Mesenchymal stem cell (in vitro differentiated cells and primary cell): ENCODE measurements around the gene LHX1.
A peak's percentile ranks its signal among the peaks of the same experiment; 100 is the strongest.

ENCODE experiments used
- DNase-seq: peaks from one replicate; pipeline ENCODE4 v3.0.0-alpha.2; 2013
- H2AFZ ChIP-seq: one replicate; pipeline ENCODE4 v1.6.1; 2013; ENCODE audit warnings: low read depth, mild to moderate bottlenecking, control low read depth, inconsistent platforms, low read length, moderate library complexity
- H2AK5ac ChIP-seq: 2 replicates; pipeline ENCODE4 v1.6.1; 2013; ENCODE audit warnings: low read length, moderate library complexity, mild to moderate bottlenecking, inconsistent platforms; ENCODE audit not compliant: severe bottlenecking
- H2BK120ac ChIP-seq: one replicate; pipeline ENCODE4 v1.6.1; 2013; ENCODE audit warnings: low read depth, mild to moderate bottlenecking, inconsistent platforms, low read length, moderate library complexity
- H2BK12ac ChIP-seq, 2 experiments: one replicate each; pipeline ENCODE4 v1.6.1; 2013; ENCODE audit warnings: inconsistent platforms in 2 of 2, low read length in 2 of 2, mild to moderate bottlenecking in 2 of 2, moderate library complexity in 2 of 2, control low read depth in 1 of 2
- H2BK15ac ChIP-seq: one replicate; pipeline ENCODE4 v1.6.1; 2013; ENCODE audit warnings: mild to moderate bottlenecking, low read depth, inconsistent platforms; ENCODE audit not compliant: poor library complexity, severe bottlenecking
- H2BK5ac ChIP-seq: 2 replicates; pipeline ENCODE4 v1.6.1; 2013; ENCODE audit warnings: low read depth, mild to moderate bottlenecking, low read length, control low read depth, inconsistent platforms; ENCODE audit not compliant: poor library complexity, severe bottlenecking
- H3K14ac ChIP-seq, 2 experiments: one replicate each; pipeline ENCODE4 v1.6.1; 2013; ENCODE audit warnings: inconsistent platforms in 2 of 2, low read length in 2 of 2, control low read depth in 1 of 2, mild to moderate bottlenecking in 1 of 2, moderate library complexity in 1 of 2
- H3K18ac ChIP-seq, 2 experiments: one replicate each; pipeline ENCODE4 v1.6.1; 2013; ENCODE audit warnings: inconsistent platforms in 2 of 2, low read length in 2 of 2, control low read depth in 1 of 2, low read depth in 1 of 2, mild to moderate bottlenecking in 1 of 2
- H3K23ac ChIP-seq, 2 experiments: one replicate each; pipeline ENCODE4 v1.6.1; 2013; ENCODE audit warnings: inconsistent platforms in 2 of 2, low read length in 2 of 2, mild to moderate bottlenecking in 2 of 2, moderate library complexity in 2 of 2, control low read depth in 1 of 2
- H3K27ac ChIP-seq: 2 replicates; pipeline ENCODE4 v1.5.1; 2013; ENCODE audit warnings: mild to moderate bottlenecking, moderate library complexity, low read length, control low read depth, inconsistent platforms; ENCODE audit not compliant: poor library complexity, severe bottlenecking
- H3K27me3 ChIP-seq, 2 experiments: 2 replicates each; pipeline versions ENCODE4 v1.6.1 to v1.7.0; 2013; ENCODE audit warnings: low read length in 2 of 2, mild to moderate bottlenecking in 2 of 2, moderate library complexity in 2 of 2, control low read depth in 1 of 2, inconsistent platforms in 1 of 2; ENCODE audit not compliant: control insufficient read depth in 1 of 2, insufficient read depth in 1 of 2
- H3K36me3 ChIP-seq, 2 experiments: 2 replicates each; pipeline versions ENCODE4 v1.6.1 to v1.7.0; 2013; ENCODE audit warnings: low read length in 2 of 2, control low read depth in 1 of 2, inconsistent platforms in 1 of 2, low read depth in 1 of 2, mild to moderate bottlenecking in 1 of 2; ENCODE audit not compliant: insufficient read depth in 2 of 2, control insufficient read depth in 1 of 2
- H3K4ac ChIP-seq, 2 experiments: one replicate each; pipeline ENCODE4 v1.6.1; 2013; ENCODE audit warnings: inconsistent platforms in 2 of 2, low read length in 2 of 2, mild to moderate bottlenecking in 2 of 2, moderate library complexity in 2 of 2, control low read depth in 1 of 2, low read depth in 1 of 2
- H3K4me1 ChIP-seq: 2 replicates; pipeline ENCODE4 v1.6.1; 2013; ENCODE audit warnings: low read depth, low read length, control low read depth; ENCODE audit not compliant: control insufficient read depth, insufficient read depth
- H3K4me2 ChIP-seq: 2 replicates; pipeline ENCODE4 v1.6.1; 2013; ENCODE audit warnings: low read length, mild to moderate bottlenecking, inconsistent platforms; ENCODE audit not compliant: poor library complexity, severe bottlenecking
- H3K4me3 ChIP-seq, 2 experiments: 2 replicates each; pipeline versions ENCODE4 v1.5.1 to v1.7.0; 2013; ENCODE audit warnings: low read length in 2 of 2, mild to moderate bottlenecking in 2 of 2, control low read depth in 1 of 2, low read depth in 1 of 2; ENCODE audit not compliant: insufficient read depth in 1 of 2
- H3K79me1 ChIP-seq: replicated peaks from 2 replicates; pipeline ENCODE4 v1.6.1; 2013; ENCODE audit warnings: mild to moderate bottlenecking, control low read depth, low read length, inconsistent platforms; ENCODE audit not compliant: poor library complexity, severe bottlenecking
- H3K9ac ChIP-seq: 2 replicates; pipeline ENCODE4 v1.7.0; 2013; ENCODE audit warnings: mild to moderate bottlenecking, low read length, moderate library complexity
- H3K9me3 ChIP-seq: 2 replicates; pipeline ENCODE4 v1.7.0; 2013; ENCODE audit warnings: mild to moderate bottlenecking, low read length; ENCODE audit not compliant: control insufficient read depth
- H4K8ac ChIP-seq: one replicate; pipeline ENCODE4 v1.6.1; 2013; ENCODE audit warnings: inconsistent platforms, mild to moderate bottlenecking, low read length, moderate library complexity
- H4K91ac ChIP-seq: one replicate; pipeline ENCODE4 v1.6.1; 2013; ENCODE audit warnings: mild to moderate bottlenecking, low read length, inconsistent platforms
- WGBS: methylation state at CpG from one replicate; pipeline ENCODE4 v1.1.7; 2013; ENCODE audit warnings: mixed read lengths; 5-methylcytosine and 5-hydroxymethylcytosine counted together

Gene LHX1

DNA sequence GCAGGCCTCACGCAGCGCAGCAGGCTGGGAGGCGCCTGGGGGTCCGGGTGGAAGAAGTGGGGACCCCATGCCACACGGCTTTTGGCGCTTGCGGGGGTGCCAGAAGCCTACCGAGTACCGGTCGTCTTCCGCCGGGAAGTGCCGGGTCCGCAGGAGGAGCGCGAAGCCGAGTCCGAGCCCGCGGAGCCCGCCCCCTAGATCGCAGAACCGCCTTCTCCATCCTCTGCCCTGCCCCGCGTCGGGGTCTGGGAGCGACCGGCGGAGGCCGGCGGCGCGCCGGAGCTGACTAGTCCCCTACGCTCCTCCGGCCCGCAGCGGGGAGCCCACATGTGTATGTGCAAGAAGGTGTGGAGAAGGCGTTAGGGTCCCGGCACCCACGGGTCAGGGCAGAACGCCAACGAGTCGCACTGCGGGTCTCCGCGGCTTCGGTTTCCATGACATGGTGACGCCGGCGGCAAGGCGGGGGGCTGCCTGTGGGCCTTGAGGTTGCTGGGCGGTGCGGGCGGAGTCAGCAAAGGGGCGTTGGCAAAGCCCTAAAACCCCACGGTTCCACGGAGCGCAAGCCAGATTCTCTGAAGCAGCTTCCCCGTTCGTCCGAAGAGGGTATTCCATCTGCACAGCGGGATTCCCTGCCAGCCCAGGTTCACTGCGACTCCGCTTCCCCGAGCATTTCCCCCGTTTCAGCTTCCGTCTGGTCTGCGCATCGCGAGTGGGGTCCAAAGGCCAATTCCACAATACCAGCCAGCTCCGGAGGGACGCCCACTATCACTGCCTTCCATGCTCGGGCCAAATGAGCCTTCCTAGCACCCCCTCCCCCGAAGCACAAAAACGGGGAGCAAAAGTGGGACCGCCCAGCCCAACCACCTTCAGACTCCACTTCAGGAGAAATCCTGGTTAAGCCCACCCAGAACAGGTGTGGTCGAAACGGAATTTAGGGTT, 2.3 kb upstream of the LHX1 start:
- no peak overlapping the region for H3K18ac ChIP-seq
- H3K23ac ChIP-seq: peak overlapping the region in 1 of 2 experiments; percentile 63
- H2BK120ac ChIP-seq: no peak overlapping the region
- H3K27me3 ChIP-seq: peaks cover 99 to 100% of the 10 kb centered on the region in 2 experiments
- peak overlapping the region in 1 of 2 experiments; percentile 30 for H3K4me3 ChIP-seq
- WGBS: under 1% methylated on average over 74 of the region's 79 CpGs
- H3K27ac ChIP-seq: no peak overlapping the region
- peaks cover 3% of the 10 kb centered on the region for H3K9me3 ChIP-seq
- H2BK15ac ChIP-seq: no peak overlapping the region
- no peak overlapping the region for H4K91ac ChIP-seq
- H3K9ac ChIP-seq: no peak overlapping the region
- H3K4me1 ChIP-seq: peaks cover 66% of the 10 kb centered on the region
- no peak overlapping the region for H2AFZ ChIP-seq
- H2AK5ac ChIP-seq: no peak overlapping the region
- H3K4ac ChIP-seq: no peak overlapping the region
- no peak overlapping the region for H3K14ac ChIP-seq
- no peak overlapping the region for H2BK5ac ChIP-seq
- no peak overlapping the region for H2BK12ac ChIP-seq
- H4K8ac ChIP-seq: peak overlapping the region; percentile 24
- peak overlapping the region; percentile 46 for H3K4me2 ChIP-seq
- no peaks in the 10 kb centered on the region for H3K36me3 ChIP-seq
- no peaks in the 10 kb centered on the region for H3K79me1 ChIP-seq
- DNase-seq: no peak

DNA sequence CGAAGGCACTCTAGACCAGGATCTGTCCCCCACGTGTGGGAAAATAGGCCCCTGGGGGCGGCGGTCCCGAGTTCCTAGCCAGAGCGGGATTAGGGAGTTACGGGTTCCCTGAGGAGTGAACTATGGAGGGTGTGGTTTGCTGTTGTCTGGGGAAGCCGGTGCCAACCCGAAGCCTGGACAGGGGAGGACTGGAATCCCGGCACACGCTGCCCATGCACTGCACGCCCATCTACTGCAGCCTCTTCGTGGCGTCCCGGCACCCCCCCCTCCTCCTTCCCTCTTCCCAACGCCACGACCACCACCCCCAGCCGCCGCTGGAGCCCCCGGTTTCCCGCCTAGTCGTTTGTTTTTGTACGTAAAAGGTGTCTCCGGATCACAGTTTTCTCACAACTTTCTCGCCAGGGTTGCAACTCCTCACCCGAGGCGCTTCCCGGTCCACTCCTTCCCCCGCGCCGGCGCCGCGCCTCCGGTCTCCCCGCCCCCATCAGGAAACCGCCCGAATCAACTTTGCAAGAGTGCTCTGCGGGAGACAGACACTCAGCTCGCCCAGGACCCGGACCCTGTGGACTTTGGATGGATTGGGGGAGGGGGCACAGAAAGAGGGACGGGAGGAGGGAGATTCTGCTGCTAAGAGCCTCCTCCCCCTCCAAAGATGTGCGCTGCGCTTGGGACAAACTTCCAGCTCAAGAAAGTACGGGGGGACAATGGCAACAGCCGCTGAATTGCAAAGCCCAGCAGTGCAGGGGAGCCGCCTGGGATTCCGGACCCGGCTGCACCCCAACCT, 1.4 kb upstream of the LHX1 start:
- no peak overlapping the region for H2BK5ac ChIP-seq

DNA sequence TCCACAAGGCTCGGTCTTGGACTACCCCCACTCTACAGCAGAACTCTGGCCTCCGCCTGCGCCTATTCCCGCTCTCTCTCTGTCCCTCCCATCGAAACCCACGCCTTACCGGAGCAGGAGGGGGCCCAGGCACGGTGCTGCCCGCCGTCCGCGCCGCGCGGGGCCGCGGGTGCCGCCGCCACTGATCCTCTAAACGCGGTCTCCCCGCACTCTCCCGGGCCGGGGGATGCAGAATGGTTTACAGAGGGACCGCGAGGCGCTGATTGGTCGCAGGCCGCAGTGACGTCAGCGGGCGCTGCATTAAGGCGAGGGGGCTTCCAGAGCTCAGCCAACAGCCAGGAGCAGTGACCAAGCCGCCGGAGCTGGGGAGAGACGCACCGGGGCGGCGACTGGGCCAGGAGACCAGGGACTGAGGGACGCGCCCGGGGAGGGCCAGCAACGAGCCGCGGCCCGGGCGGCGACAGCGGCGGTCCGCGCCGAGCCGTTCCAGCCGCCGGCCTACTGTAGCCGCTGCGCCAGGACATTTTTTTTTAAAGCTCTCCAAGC, 747 bp upstream of the LHX1 start:
- Histone ChIP-seq H2BK5ac (no peak overlapping the region), H3K9ac (no peak overlapping the region), H4K8ac (no peak overlapping the region), H3K79me1 (no peaks in the 10 kb centered on the region), H2AFZ (no peak overlapping the region), H3K23ac (peak overlapping the region in 1 of 2 experiments; percentile 27), H3K36me3 (no peaks in the 10 kb centered on the region), H3K9me3 (peaks cover 7% of the 10 kb centered on the region), H2BK120ac (no peak overlapping the region), H3K27ac (no peak overlapping the region), H4K91ac (no peak overlapping the region), H2BK12ac (no peak overlapping the region), H2BK15ac (no peak overlapping the region), H3K4me3 (peak overlapping the region in 1 of 2 experiments; percentile 18), H3K14ac (no peak overlapping the region), H3K4me2 (peak overlapping the region; percentile 65), H3K4me1 (peaks cover 66% of the 10 kb centered on the region), H2AK5ac (no peak overlapping the region), H3K18ac (no peak overlapping the region), H3K27me3 (peaks cover 98 to 100% of the 10 kb centered on the region in 2 experiments), H3K4ac (no peak overlapping the region)
- DNase-seq: no peak
- under 1% methylated on average over 37 of the region's 58 CpGs for WGBS

More for the DNA sequence above, 1.4 kb upstream of the LHX1 start:
- Histone ChIP-seq H3K27ac (no peak overlapping the region), H2AK5ac (no peak overlapping the region), H3K27me3 (peaks cover 98 to 100% of the 10 kb centered on the region in 2 experiments), H4K8ac (no peak overlapping the region), H3K23ac (peak overlapping the region in 1 of 2 experiments; percentile 27), H3K4ac (no peak overlapping the region), H3K79me1 (no peaks in the 10 kb centered on the region), H3K18ac (no peak overlapping the region), H4K91ac (no peak overlapping the region), H3K9ac (no peak overlapping the region), H2BK120ac (no peak overlapping the region), H3K4me3 (no peak overlapping the region), H3K4me1 (peaks cover 66% of the 10 kb centered on the region), H2AFZ (no peak overlapping the region), H2BK15ac (no peak overlapping the region), H3K14ac (no peak overlapping the region), H3K9me3 (peaks cover 3% of the 10 kb centered on the region), H3K4me2 (peak overlapping the region; percentile 65), H2BK12ac (no peak overlapping the region), H3K36me3 (no peaks in the 10 kb centered on the region)
- under 1% methylated on average over 39 of the region's 49 CpGs for WGBS
- DNase-seq: no peak
